SU-DHL-6 (cell line): Measurements from ENCODE around the gene PYY.

Source experiments
- CTCF ChIP-seq: fragments of 200-600 bp; sonication (generic); IDR thresholded peaks from one replicate; pipeline ENCODE4 v1.5.1; 2017; ENCODE audit warnings: antibody characterized with exemption, mild to moderate bottlenecking, low read length, moderate library complexity; ENCODE audit not compliant: insufficient read depth, poor library complexity, severe bottlenecking
- EZH2phosphoT487 ChIP-seq: fragments of 200-600 bp; sonication (generic), shearing (Covaris generic); conservative IDR thresholded peaks from 2 replicates; pipeline ENCODE4 v1.6.1; 2018; ENCODE audit warnings: mild to moderate bottlenecking, antibody characterized with exemption, low read length, moderate library complexity, mixed read lengths

GRCh38 chr17:43967251-43967875 is 13.6 kb upstream of the PYY start:
- TF ChIP-seq CTCF (no peak), EZH2phosphoT487 (no peak)
